Breast epithelium (tissue), 4 donors: ENCODE measurements around the gene HSPA4. TPM values are rescaled to one million over a fixed set of nuclear protein-coding genes. Genes with fewer than 3 reads are reported as not detected.
"Not testable (repeated sequence)": the region's sequence is repeated elsewhere in the genome, so short reads cannot be mapped to it uniquely, and the experiment has no call there.

Experiments
- DNase-seq, 2 donors: peaks; one replicate each; pipeline ENCODE4 v3.0.0-alpha.2; 2019; ENCODE audit warnings: low spot score in 2 of 2
- H3K27ac ChIP-seq, 2 donors: fragments of 200-600 bp; sonication (generic) in 1 of 2; one replicate each; pipeline ENCODE4 v1.5.1; 2016 to 2019; ENCODE audit warnings: mild to moderate bottlenecking in 1 of 2
- H3K27me3 ChIP-seq, 2 donors: fragments of 200-600 bp; sonication (generic) in 1 of 2; one replicate each; pipeline versions ENCODE4 v1.5.1 to v1.6.0; 2017 to 2019; ENCODE audit warnings: control low read depth in 1 of 2, mild to moderate bottlenecking in 1 of 2
- H3K36me3 ChIP-seq: fragments of 200-600 bp; one replicate; pipeline ENCODE4 v1.5.1; 2019
- H3K4me1 ChIP-seq, 2 donors: fragments of 200-600 bp; sonication (generic); one replicate each; pipeline ENCODE4 v1.5.1; 2016 to 2019; ENCODE audit warnings: control low read depth in 1 of 2
- H3K4me3 ChIP-seq, 3 donors: fragments of 200-600 bp; sonication (generic); 1 replicate in 2 of 3; 2 replicates in 1 of 3; pipeline ENCODE4 v1.5.1; 2016 to 2019; ENCODE audit warnings: mild to moderate bottlenecking in 3 of 3, moderate library complexity in 2 of 3
- H3K9me3 ChIP-seq, 2 donors: fragments of 200-600 bp; sonication (generic) in 1 of 2; one replicate each; pipeline ENCODE4 v1.5.1; 2016 to 2019; ENCODE audit warnings: control low read depth in 1 of 2
- CTCF ChIP-seq, 3 donors: fragments of 450-650 bp; IDR thresholded peaks; one replicate each; pipeline ENCODE4 v1.5.1; 2016 to 2017; ENCODE audit warnings: antibody characterized with exemption in 3 of 3, mild to moderate bottlenecking in 3 of 3, moderate library complexity in 3 of 3
- POLR2A ChIP-seq: fragments of 450-650 bp; IDR thresholded peaks from one replicate; pipeline ENCODE4 v1.6.1; 2016; ENCODE audit warnings: antibody characterized with exemption, mild to moderate bottlenecking, moderate library complexity
- POLR2AphosphoS5 ChIP-seq, 3 donors: sonication (generic); formaldehyde crosslinking; IDR thresholded peaks; one replicate each; pipeline ENCODE4 v1.6.1; 2017; ENCODE audit warnings: antibody characterized with exemption in 3 of 3
- intact Hi-C: fragments of 100-400 bp; cut with DNase I; formaldehyde crosslinking; loops from one replicate; pipeline ENCODE4 v1.15.1; 2023; ENCODE audit warnings: low total_unique reads
- total RNA-seq, 3 donors: library from RNA; depleted of rRNA; stranded (reverse); fragments of >200 nt; gene quantifications; one replicate each; pipeline ENCODE4 v1.1.0, GENCODE V29; 2016

The HSPA4 gene
- total RNA-seq, 3 donors from 2014 or later = 45.6 to 67.2 (median 55.4) TPM

- no peak overlapping the region for H3K27ac ChIP-seq
- intact Hi-C loops = no loop called here
- no peak overlapping the region for H3K4me3 ChIP-seq
- no peaks in the 10 kb centered on the region for H3K9me3 ChIP-seq
- no peaks in the 10 kb centered on the region for H3K36me3 ChIP-seq
- TF ChIP-seq POLR2AphosphoS5 (IDR thresholded peaks at IDR 0.05) = no peak
- TF ChIP-seq CTCF (IDR thresholded peaks at IDR 0.05) = no peak
- TF ChIP-seq POLR2A = no peak
- H3K27me3 ChIP-seq = no peaks in the 10 kb centered on the region
- no peak for DNase-seq
- H3K4me1 ChIP-seq = no peaks in the 10 kb centered on the region
Measured at GRCh38 chr5:133082128-133082527, 30.3 kb downstream of the HSPA4 start.

GRCh38 chr5:133083901-133084300 lies 32.1 kb downstream of the HSPA4 start:
- Histone ChIP-seq H3K9me3 (no peaks in the 10 kb centered on the region), H3K4me1 (no peaks in the 10 kb centered on the region), H3K36me3 (no peaks in the 10 kb centered on the region), H3K27ac (no peak overlapping the region), H3K27me3 (no peaks in the 10 kb centered on the region), H3K4me3 (no peak overlapping the region)
- no peak for DNase-seq
- intact Hi-C loops = no loop called here
- TF ChIP-seq POLR2A = no peak
- no peak for TF ChIP-seq POLR2AphosphoS5 (IDR thresholded peaks at IDR 0.05)
- TF ChIP-seq CTCF (IDR thresholded peaks at IDR 0.05) = no peak

GRCh38 chr5:133085171-133085570 lies 33.4 kb downstream of the HSPA4 start:
- intact Hi-C loops, H3K36me3 ChIP-seq, H3K9me3 ChIP-seq: not testable (repeated sequence)

GRCh38 chr5:133086366-133086875 lies 34.6 kb downstream of the HSPA4 start:
- no peak for DNase-seq
- H3K4me1 ChIP-seq = no peaks in the 10 kb centered on the region
- no peaks in the 10 kb centered on the region for H3K36me3 ChIP-seq
- TF ChIP-seq POLR2A = no peak
- TF ChIP-seq CTCF (IDR thresholded peaks at IDR 0.05) = no peak
- no peak for TF ChIP-seq POLR2AphosphoS5 (IDR thresholded peaks at IDR 0.05)
- no peaks in the 10 kb centered on the region for H3K9me3 ChIP-seq
- no peak overlapping the region for H3K27ac ChIP-seq
- intact Hi-C loops = no loop called here
- no peak overlapping the region for H3K4me3 ChIP-seq
- no peaks in the 10 kb centered on the region for H3K27me3 ChIP-seq

More at GRCh38 chr5:133085171-133085570, 33.4 kb downstream of the HSPA4 start:
- not testable (repeated sequence) for H3K27me3 ChIP-seq, H3K27ac ChIP-seq, H3K4me1 ChIP-seq, DNase-seq, H3K4me3 ChIP-seq

GRCh38 chr5:133088064-133088463 lies 36.3 kb downstream of the HSPA4 start:
- intact Hi-C loops = no loop called here
- Histone ChIP-seq H3K4me3 (no peak overlapping the region), H3K9me3 (no peaks in the 10 kb centered on the region), H3K27me3 (no peaks in the 10 kb centered on the region), H3K4me1 (no peaks in the 10 kb centered on the region), H3K36me3 (no peaks in the 10 kb centered on the region), H3K27ac (no peak overlapping the region)
- DNase-seq = no peak
- TF ChIP-seq POLR2A = no peak
- TF ChIP-seq POLR2AphosphoS5 (IDR thresholded peaks at IDR 0.05) = no peak
- no peak for TF ChIP-seq CTCF (IDR thresholded peaks at IDR 0.05)

- H3K4me1 ChIP-seq = no peaks in the 10 kb centered on the region
- no peak for DNase-seq
- no peaks in the 10 kb centered on the region for H3K36me3 ChIP-seq
- no peak overlapping the region for H3K4me3 ChIP-seq
- TF ChIP-seq POLR2AphosphoS5 (IDR thresholded peaks at IDR 0.05) = no peak
- no peak for TF ChIP-seq CTCF (IDR thresholded peaks at IDR 0.05)
- no peak overlapping the region for H3K27ac ChIP-seq
- H3K9me3 ChIP-seq = no peaks in the 10 kb centered on the region
- intact Hi-C loops = no loop called here
- no peaks in the 10 kb centered on the region for H3K27me3 ChIP-seq
Measured at GRCh38 chr5:133091034-133091433, 39.2 kb downstream of the HSPA4 start.
